ENCODE measurements around the gene PDCD10.

The PDCD10 gene

GRCh38 chr3:167734498-167735232 lies at the start of gene PDCD10:
Gene PDCD10, minus strand, starts transcription at chr3:167734892. Its CDS starts 14,735 bp downstream, at chr3:167720157.
- DNase-seq: peak; percentile 99
- H3K27me3 ChIP-seq (replicated peaks): no peaks in the 10 kb centered on the region
- in situ Hi-C loops (cut with HindIII; ENCODE audit: low pct_ligation_motif_present, low sequenced_read_pairs): no loop called here
- H3K4me3 ChIP-seq (ENCODE audit: low read depth, low read length): peak within 1 kb of the TSS; percentile 93
- no peaks in the 10 kb centered on the region for H3K36me3 ChIP-seq (replicated peaks)
- no peak for TF ChIP-seq CTCF (IDR thresholded peaks at IDR 0.05; ENCODE audit: low read depth, low read length, missing control alignments)
- H3K27ac ChIP-seq: peak within 1 kb of the TSS; percentile 63

GRCh38 chr3:167783781-167784180 lies 49.1 kb upstream of the PDCD10 start:
- no peak for DNase-seq
- TF ChIP-seq CTCF (IDR thresholded peaks at IDR 0.05; ENCODE audit: low read depth, low read length, missing control alignments): no peak
- no peaks in the 10 kb centered on the region for H3K27me3 ChIP-seq (replicated peaks)
- H3K36me3 ChIP-seq (replicated peaks): no peaks in the 10 kb centered on the region
- in situ Hi-C loops (cut with HindIII; ENCODE audit: low pct_ligation_motif_present, low sequenced_read_pairs): no loop called here
- no peak overlapping the region for H3K27ac ChIP-seq
- H3K4me3 ChIP-seq (ENCODE audit: low read depth, low read length): no peak overlapping the region

- DNase-seq: no peak
- Histone ChIP-seq H3K36me3 (replicated peaks) (no peaks in the 10 kb centered on the region), H3K27me3 (replicated peaks) (no peaks in the 10 kb centered on the region), H3K4me3 (ENCODE audit: low read depth, low read length) (no peak overlapping the region), H3K27ac (no peak overlapping the region)
- in situ Hi-C loops (cut with HindIII; ENCODE audit: low pct_ligation_motif_present, low sequenced_read_pairs): no loop called here
- no peak for TF ChIP-seq CTCF (IDR thresholded peaks at IDR 0.05; ENCODE audit: low read depth, low read length, missing control alignments)
Observed at GRCh38 chr3:167780214-167780883, 45.7 kb upstream of the PDCD10 start.

GRCh38 chr3:167777356-167777755 lies 42.7 kb upstream of the PDCD10 start:
- in situ Hi-C loops (cut with HindIII; ENCODE audit: low pct_ligation_motif_present, low sequenced_read_pairs): no loop called here
- Histone ChIP-seq H3K27ac (no peak overlapping the region), H3K27me3 (replicated peaks) (no peaks in the 10 kb centered on the region), H3K4me3 (ENCODE audit: low read depth, low read length) (no peak overlapping the region), H3K36me3 (replicated peaks) (no peaks in the 10 kb centered on the region)
- TF ChIP-seq CTCF (IDR thresholded peaks at IDR 0.05; ENCODE audit: low read depth, low read length, missing control alignments): no peak
- no peak for DNase-seq

- Histone ChIP-seq H3K36me3 (replicated peaks) (no peaks in the 10 kb centered on the region), H3K27ac (no peak overlapping the region), H3K4me3 (ENCODE audit: low read depth, low read length) (no peak overlapping the region), H3K27me3 (replicated peaks) (no peaks in the 10 kb centered on the region)
- TF ChIP-seq CTCF (IDR thresholded peaks at IDR 0.05; ENCODE audit: low read depth, low read length, missing control alignments): no peak
- in situ Hi-C loops (cut with HindIII; ENCODE audit: low pct_ligation_motif_present, low sequenced_read_pairs): no loop called here
- DNase-seq: no peak
Observed at GRCh38 chr3:167776066-167776685, 41.5 kb upstream of the PDCD10 start.

All from brain microvascular endothelial cell (primary cell).